Activated B cell treated with CpG ODN at 0.5 μM for 24 hours (primary cell): ENCODE results near the gene TMEM198. TPM values are rescaled to one million over a fixed set of nuclear protein-coding genes. Genes with fewer than 3 reads are reported as not detected.

Experiments used
- ATAC-seq: fragments of 200-7000 bp; cut with Tn5 transposase; one replicate; pipeline ENCODE4 v1.10.0; 2021; ENCODE audit warnings: low read depth, mild to moderate bottlenecking, moderate library complexity
- CTCF ChIA-PET: fragments of 350-600 bp; sonication (Branson Sonifier 250); formaldehyde crosslinking; loops from one replicate; lab custom pipeline; 2021; ENCODE audit warnings: antibody characterized with exemption; lab: Charles Lee
- POLR2A ChIA-PET: fragments of 350-600 bp; sonication (Branson Sonifier 250); formaldehyde crosslinking; loops from one replicate; lab custom pipeline; 2021; ENCODE audit warnings: antibody characterized with exemption; lab: Charles Lee
- DNase-seq: peaks from one replicate; pipeline ENCODE4 v3.0.0; 2022
- H3K27ac Mint-ChIP-seq: one replicate; pipeline ENCODE4 v1.8.0; 2020; ENCODE audit warnings: mixed read lengths
- H3K27me3 Mint-ChIP-seq: one replicate; pipeline ENCODE4 v1.8.0; 2021; ENCODE audit warnings: mixed read lengths
- H3K36me3 Mint-ChIP-seq: one replicate; pipeline ENCODE4 v1.8.0; 2021; ENCODE audit warnings: low read depth, mixed read lengths
- H3K4me1 Mint-ChIP-seq: one replicate; pipeline ENCODE4 v1.8.0; 2021; ENCODE audit warnings: mixed read lengths
- H3K4me3 Mint-ChIP-seq: one replicate; pipeline ENCODE4 v1.8.0; 2020; ENCODE audit warnings: mild to moderate bottlenecking, mixed read lengths
- H3K9me3 Mint-ChIP-seq: one replicate; pipeline ENCODE4 v1.8.0; 2020; ENCODE audit warnings: mixed read lengths
- intact Hi-C: fragments of 100-400 bp; cut with micrococcal nuclease; formaldehyde crosslinking; loops from one replicate; pipeline ENCODE4 v1.15.1; 2024
- total RNA-seq: library from RNA; stranded (reverse); gene quantifications from 2 replicates; pipeline ENCODE4 v1.2.3, GENCODE V29; 2022
- TF ChIP-seq, protein P1 (sequence below): fragments of 200-600 bp; IDR thresholded peaks from one replicate; pipeline ENCODE4 v1.8.0; 2022; ENCODE audit warnings: antibody characterized with exemption, mild to moderate bottlenecking

The TMEM198 gene
- total RNA-seq, 1 donor from 2014 or later: 1.2 TPM

DNA sequence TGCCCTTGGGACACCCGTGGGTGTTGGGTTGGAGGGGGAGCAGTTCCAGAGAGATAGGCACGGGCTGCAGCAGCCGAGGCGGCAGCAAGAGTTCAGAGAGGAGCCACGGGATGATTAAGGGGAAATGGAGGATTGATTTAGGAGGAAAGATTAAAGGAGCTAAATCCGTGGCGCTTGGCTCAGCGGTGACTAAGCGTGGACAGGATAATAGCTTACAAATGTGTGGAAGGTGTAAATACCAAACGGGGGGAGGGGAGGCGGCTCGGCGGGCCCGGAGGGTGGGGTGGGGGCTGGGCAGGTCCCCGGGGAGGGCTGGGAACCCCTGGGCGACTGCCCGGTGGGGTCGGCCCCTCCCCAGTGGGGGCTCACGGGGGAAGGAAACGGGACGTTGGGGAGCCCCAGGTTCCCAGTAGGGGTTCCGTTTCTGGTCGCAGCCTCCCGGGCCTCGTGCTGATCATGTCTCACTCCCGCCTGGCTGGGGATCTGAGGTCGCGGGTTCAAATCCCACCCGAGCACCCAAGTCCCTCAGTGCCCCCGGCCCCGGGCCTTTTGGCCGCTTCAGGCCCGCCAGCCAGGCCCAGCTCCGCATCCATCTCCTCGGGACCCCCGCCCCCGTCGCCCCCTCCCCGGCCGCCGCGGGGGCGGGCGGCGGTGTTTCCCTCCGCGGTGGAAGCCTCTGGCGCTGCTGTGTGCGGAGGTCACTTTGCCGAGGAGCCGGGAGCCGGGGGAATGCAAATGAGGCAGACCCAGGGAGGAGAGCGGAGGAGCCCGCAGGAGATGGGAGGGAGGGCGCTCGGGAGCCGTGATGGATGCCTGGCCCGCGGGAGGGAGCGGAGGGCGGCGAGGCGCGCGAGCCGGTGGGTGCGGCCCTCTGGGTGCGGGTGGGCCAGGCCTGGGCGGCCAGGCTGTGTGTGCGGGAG is 21.5 kb upstream of the TMEM198 start:
- Mint-ChIP-seq H3K9me3 (no peaks in the 10 kb centered on the region), H3K27ac (no peak overlapping the region), H3K4me3 (peak overlapping the region; percentile 16), H3K36me3 (no peaks in the 10 kb centered on the region), H3K27me3 (peaks cover 76% of the 10 kb centered on the region), H3K4me1 (peaks cover 17% of the 10 kb centered on the region)
- TF ChIP-seq, protein P1, sequence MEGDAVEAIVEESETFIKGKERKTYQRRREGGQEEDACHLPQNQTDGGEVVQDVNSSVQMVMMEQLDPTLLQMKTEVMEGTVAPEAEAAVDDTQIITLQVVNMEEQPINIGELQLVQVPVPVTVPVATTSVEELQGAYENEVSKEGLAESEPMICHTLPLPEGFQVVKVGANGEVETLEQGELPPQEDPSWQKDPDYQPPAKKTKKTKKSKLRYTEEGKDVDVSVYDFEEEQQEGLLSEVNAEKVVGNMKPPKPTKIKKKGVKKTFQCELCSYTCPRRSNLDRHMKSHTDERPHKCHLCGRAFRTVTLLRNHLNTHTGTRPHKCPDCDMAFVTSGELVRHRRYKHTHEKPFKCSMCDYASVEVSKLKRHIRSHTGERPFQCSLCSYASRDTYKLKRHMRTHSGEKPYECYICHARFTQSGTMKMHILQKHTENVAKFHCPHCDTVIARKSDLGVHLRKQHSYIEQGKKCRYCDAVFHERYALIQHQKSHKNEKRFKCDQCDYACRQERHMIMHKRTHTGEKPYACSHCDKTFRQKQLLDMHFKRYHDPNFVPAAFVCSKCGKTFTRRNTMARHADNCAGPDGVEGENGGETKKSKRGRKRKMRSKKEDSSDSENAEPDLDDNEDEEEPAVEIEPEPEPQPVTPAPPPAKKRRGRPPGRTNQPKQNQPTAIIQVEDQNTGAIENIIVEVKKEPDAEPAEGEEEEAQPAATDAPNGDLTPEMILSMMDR: no peak
- POLR2A ChIA-PET: no interaction called here
- intact Hi-C loops: no loop called here
- ATAC-seq (no peak), DNase-seq (no peak)
- CTCF ChIA-PET: interaction anchor here (2.8 kb wide), 1 partner anchor 8 kb away, joined by 11 read pairs; no protein-coding TSS in a partner anchor

DNA sequence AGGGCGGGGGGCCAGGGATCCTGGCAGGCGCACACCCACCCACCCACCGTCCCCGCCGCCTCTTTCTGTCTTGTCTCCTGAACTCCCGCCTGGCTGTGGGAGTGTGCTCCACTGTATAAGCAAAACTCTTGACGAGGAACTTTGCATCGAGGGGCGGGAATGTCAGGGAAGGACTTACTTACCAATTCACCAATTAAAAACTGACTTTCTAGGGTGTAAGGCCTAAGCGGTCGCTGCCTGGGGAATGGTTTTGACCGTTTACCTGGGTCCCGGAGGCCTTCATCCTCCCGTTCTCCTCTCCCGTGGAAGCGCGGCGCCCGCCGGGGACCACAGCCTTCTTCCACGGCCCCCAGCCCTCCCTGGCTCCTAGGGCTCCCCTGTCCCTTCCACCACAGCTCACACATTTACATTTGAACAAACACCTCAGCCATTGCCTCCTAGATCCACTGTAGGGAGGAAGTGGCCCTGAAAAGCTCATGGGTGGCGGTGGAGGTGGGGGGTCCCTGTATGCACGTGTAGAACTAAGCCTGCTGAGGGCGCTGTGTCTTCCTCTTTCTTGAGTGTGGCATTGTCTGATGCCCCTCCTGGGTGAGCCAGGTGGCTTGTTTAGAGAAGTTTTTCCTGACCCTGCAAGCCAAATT is 20.7 kb upstream of the TMEM198 start:
- H3K4me3 Mint-ChIP-seq: no peak overlapping the region
- ChIA-PET POLR2A (no interaction called here), CTCF (interaction anchor here (0.6 to 1.0 kb wide), 3 partner anchors 29 to 120 kb away, joined by 3 read pairs; no protein-coding TSS in a partner anchor)
- H3K9me3 Mint-ChIP-seq: no peaks in the 10 kb centered on the region
- DNase-seq: no peak
- H3K36me3 Mint-ChIP-seq: no peaks in the 10 kb centered on the region
- H3K27ac Mint-ChIP-seq: no peak overlapping the region
- H3K27me3 Mint-ChIP-seq: peaks cover 76% of the 10 kb centered on the region
- H3K4me1 Mint-ChIP-seq: peaks cover 17% of the 10 kb centered on the region
- TF ChIP-seq, protein P1: no peak
- ATAC-seq: no peak
- intact Hi-C loops: no loop called here

DNA sequence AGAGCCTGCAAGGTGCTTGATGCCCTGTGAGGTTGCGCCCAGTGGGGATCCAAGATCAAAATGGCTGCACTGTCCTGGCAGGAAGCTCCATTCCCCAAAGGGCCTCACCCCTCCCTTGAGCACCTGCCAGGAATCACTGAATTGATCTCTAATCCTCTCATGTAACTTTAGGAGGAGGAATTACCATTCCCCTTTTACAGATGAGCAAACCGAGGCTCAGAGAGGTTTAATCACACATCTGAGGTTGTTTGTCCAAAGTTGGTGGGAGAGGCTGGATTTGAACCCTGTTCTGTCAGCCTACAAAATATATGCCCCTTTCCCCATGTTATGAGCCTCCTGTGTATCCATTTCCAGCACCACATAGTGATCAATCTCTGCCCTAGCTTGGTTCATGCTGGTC is 19.0 kb upstream of the TMEM198 start:
- ATAC-seq (no peak), DNase-seq (no peak)
- Mint-ChIP-seq H3K36me3 (no peaks in the 10 kb centered on the region), H3K27me3 (peaks cover 73% of the 10 kb centered on the region), H3K4me1 (peaks cover 17% of the 10 kb centered on the region), H3K9me3 (no peaks in the 10 kb centered on the region), H3K4me3 (no peak overlapping the region), H3K27ac (no peak overlapping the region)
- POLR2A ChIA-PET: no interaction called here
- CTCF ChIA-PET: interaction anchor here (1.1 kb wide), 1 partner anchor 114 kb away, joined by 3 read pairs; no protein-coding TSS in a partner anchor
- TF ChIP-seq, protein P1: no peak
- intact Hi-C loops: no loop called here

DNA sequence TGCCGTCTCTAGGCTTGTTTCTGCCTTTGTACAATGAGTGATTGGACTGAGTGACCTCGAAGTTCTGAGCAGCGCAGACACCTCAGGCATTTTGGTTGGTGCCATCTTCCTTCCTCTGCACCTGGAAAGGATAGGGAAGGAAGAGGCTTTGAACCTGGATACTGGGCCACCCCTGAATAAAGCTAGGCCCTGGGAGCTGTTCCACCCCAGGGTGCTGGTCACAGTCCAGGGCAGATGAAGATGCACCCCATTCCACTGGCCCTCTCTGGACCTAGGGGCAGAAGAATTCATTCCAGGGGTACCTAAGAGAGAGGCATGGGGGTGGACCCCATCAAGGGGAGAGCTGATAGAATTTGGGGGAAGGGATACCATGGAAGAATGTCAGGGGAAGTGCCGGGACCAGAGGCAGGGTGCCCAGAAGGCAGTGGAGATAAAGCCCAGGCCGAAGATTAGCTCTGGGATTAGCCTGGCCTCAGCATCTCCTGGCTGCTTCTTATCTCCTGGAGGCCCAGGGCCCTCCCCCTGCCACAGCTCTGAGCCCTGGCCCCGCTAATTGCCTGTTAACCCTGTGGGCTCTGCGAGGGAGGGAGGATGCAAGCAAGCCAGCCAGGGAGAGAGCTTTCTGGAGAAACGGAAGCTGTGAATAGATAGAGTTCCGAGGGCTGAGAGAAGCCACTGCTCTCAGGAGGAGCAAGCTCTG is 18.1 kb upstream of the TMEM198 start:
- H3K36me3 Mint-ChIP-seq: no peaks in the 10 kb centered on the region
- no peaks in the 10 kb centered on the region for H3K9me3 Mint-ChIP-seq
- ChIA-PET CTCF (interaction anchor here (1.1 kb wide), 1 partner anchor 115 kb away, joined by 3 read pairs; no protein-coding TSS in a partner anchor), POLR2A (no interaction called here)
- H3K27me3 Mint-ChIP-seq: peaks cover 73% of the 10 kb centered on the region
- H3K27ac Mint-ChIP-seq: no peak overlapping the region
- no peak for ATAC-seq
- no peak for DNase-seq
- no peak overlapping the region for H3K4me3 Mint-ChIP-seq
- H3K4me1 Mint-ChIP-seq: peaks cover 17% of the 10 kb centered on the region
- intact Hi-C loops: no loop called here
- TF ChIP-seq, protein P1: no peak
